GM19463 (cell line): ENCODE results near the gene DAZ4.
"Not testable (repeated sequence)": the region's sequence is repeated elsewhere in the genome, so short reads cannot be mapped to it uniquely, and the experiment has no call there.

Source experiments
- ATAC-seq: cut with Tn5 transposase; IDR thresholded peaks from one replicate; pipeline ENCODE4 v1.9.1; 2021; ENCODE audit warnings: mild to moderate bottlenecking, moderate library complexity; ENCODE audit not compliant: unreplicated experiment

DAZ4 gene

GRCh38 chrY:24833619-24834018 lies at the start of gene DAZ4:
Gene DAZ4, plus strand, starts transcription at chrY:24833919. Its CDS starts 208 bp downstream, at chrY:24834127.
- not testable (repeated sequence) for ATAC-seq

- not testable (repeated sequence) for ATAC-seq
Measured at GRCh38 chrY:24813293-24813692, 20.4 kb upstream of the DAZ4 start, which contains the start of gene DAZ3. Gene DAZ3, minus strand, starts transcription at chrY:24813393. Its CDS starts 208 bp downstream, at chrY:24813185.

GRCh38 chrY:24821836-24822235 lies 11.9 kb upstream of the DAZ4 start:
- not testable (repeated sequence) for ATAC-seq

GRCh38 chrY:24824184-24824879 lies 9.4 kb upstream of the DAZ4 start:
- ATAC-seq: not testable (repeated sequence)

- not testable (repeated sequence) for ATAC-seq
Measured at GRCh38 chrY:24825069-24825468, 8.7 kb upstream of the DAZ4 start.
